ENCODE measurements around the gene DDX17.

The DDX17 gene

DNA sequence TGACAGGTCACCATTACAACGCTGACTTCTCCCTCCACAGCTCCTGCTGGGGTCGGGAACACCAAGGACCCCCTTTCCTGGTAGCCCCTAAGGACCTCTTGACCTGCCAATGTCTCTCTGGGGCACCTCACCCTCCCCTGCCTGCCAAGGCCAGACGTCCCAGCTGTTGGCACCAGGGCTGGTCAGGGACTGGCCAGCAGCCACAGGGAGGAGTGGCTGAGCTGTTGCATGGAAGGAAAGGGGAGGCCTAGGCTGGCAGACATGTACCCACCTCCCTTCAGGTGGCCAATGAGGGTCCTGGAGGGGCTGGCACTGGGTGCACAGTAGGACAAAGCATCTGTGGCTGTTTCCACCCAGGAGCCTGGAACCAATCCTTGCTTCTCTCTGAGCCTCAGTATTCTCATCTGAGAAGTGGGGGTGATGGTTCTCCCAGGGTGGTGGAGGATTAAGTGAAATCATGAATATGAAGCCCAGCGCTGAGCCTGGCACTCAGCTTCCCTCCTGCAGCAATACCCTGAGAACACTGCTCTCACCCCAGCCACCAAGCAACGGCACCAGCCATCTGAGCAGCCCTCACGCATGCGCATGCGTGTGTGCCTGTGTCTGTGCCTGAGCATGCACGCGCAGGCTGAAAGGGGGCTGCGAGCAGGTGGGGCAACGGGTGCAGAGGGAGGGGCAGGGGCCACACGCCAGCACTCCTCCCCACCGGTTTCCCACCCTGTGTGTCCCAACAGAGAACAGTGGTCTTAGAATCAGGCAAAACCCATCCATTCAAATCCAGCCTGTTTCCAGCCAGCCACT, 57.0 kb downstream of the DDX17 start:
- no peak for DNase-seq (ENCODE audit: low spot score)

DNA sequence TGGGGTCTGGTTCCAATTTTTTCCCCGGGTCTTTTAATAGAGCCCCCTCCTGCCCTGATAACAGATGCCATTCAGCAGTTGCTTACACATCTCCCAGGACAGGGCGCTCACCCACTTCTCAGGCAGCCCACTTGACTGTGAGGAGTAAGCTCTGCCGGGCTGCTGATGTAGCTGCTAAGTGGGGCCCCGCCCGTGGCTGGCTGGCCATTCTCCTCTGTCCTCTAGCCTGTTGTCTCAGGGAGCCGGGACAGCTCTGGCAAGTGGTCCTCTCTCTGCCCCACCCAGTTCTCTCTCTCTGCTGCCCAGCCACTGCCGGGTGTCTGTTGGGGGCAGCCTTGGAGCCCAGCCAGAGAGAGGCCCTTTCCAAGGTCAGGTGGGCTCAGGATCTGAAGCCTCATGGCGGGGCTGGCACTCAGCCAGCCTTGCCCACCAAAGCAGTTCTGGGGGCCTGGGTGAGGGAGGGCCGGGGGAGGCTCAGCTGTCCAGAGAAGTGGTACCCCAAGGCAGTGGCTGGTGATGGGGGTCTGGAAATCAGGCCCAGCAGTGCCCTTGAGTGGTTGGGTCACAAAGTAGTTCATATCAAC, 60.0 kb downstream of the DDX17 start:
- DNase-seq (ENCODE audit: low spot score), result no peak

DNA sequence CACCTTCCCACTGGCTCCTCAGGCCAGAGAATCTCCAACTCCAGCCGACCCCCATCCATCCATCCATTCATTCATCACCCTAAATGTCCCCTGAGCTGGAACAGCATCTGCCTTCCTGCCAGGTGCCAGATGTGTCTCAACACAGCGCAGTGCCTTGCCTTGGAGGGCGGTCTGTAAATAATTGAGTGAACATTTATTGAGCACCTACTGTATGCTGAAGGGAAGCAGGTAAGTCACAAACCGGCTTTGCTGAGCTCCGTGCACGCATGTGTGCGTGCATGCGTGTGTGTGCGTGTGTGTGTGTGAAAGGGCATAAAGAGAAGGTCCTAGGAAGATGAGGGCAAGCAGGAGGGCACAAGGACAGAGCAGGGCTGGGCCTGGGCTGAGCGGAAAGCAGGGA, 61.3 kb downstream of the DDX17 start:
- no peak for DNase-seq (ENCODE audit: low spot score)

DNA sequence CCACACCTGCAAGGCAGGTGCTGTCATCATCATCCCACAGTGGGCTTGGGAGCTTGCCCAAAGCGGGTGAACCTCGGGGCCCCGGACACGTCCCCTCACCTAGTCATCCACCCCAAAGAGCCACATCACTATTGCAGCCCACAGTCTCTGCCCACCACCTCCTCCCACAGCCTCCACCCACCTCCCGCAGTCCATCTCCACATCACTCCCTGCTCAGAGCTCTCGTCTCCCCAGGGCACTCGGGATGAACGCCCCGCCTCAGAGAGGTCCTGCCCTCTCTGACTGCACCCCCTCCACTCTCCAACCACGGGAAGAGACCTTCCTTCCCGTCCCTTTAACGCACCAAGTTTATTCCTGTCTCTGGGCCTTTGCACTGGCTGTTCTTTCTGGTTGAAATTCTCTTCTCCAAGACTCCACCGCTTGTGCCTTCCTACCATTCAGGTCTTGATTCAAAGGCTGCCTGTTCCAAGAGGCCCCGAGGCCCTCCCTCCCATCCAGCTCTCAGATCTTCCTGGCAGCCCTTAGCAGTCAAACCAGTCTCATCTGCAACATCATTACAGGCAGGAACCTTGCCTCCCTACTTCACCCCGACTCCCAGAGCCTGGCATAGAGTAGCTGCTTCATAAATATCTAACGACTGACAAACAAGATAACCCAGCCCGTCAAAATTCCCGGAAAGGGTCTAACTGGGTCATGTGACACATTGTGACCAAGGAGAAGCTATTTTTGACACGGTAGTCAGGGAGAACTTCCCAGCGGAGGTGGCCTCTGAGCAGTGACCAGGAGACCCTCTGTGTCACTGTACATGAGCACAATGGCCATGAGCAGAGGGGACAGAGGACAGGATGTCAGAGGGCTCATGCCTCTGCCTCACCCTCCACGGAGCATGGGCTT, 62.2 kb downstream of the DDX17 start:
- no peak for DNase-seq (ENCODE audit: low spot score)

DNA sequence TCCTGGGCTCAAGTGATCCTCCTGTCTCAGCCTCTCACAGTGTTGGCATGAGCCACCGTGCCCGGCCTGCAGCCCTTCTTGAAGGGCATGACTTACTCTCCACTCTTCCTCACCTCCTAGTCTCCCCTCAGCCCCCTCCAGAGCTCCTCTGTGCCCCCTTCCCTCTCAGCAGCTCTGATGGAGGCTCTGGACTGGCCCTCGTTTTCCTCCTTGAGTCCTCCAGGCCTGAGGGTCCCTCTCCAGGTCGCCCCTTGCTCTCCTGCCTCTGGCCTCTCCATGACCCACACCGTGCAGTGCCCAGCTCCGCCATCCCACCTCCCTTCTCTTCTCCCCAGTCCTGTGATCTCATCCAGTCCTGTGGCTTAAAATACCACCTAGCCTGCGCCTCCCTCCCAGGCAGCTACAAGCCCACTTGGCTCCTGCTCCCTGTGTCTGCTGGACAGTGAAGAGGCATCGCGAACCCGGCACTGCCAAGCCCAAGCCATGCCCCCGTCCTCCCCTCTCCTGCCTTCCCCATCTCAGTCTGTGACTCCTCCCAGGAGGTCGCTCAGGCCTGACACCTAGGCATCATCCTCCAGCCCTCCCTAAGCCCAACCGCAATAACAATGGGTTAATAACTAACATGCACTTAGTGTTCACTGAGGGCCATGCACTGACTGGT, 63.0 kb downstream of the DDX17 start:
- no peak for DNase-seq (ENCODE audit: low spot score)

DNA sequence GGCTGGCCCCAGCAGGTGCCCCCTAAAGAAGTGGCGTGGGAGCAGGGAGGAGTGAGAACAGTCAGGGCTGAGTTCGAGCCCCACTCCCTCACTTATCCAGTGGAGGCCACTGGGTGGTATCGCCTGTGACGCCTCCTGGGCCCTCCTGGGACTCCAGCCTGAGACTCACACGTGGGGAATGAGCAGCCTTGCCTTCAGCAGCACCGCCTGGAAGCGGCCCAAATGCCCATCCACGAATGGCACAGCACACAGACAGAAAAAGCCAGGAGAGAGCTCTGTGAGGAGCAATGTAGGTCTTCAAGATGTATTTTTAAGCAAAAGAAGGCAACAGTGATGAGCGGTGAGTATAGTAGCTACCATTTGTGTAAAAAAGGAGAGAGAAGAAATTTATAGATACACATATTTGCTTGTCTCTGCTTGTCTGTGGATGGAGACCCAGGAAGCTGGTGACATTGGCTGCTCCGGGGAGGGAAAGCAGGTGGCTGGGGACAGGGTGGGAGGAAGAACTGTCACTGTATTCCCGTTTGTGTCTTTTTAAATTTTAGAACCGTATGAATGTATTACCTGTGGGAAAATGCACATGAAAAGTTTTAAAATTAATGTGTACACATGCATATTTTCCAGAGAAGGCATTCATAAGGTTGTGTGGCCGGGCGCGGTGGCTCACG, 64.4 kb downstream of the DDX17 start:
- DNase-seq (ENCODE audit: low spot score), result no peak

DNA sequence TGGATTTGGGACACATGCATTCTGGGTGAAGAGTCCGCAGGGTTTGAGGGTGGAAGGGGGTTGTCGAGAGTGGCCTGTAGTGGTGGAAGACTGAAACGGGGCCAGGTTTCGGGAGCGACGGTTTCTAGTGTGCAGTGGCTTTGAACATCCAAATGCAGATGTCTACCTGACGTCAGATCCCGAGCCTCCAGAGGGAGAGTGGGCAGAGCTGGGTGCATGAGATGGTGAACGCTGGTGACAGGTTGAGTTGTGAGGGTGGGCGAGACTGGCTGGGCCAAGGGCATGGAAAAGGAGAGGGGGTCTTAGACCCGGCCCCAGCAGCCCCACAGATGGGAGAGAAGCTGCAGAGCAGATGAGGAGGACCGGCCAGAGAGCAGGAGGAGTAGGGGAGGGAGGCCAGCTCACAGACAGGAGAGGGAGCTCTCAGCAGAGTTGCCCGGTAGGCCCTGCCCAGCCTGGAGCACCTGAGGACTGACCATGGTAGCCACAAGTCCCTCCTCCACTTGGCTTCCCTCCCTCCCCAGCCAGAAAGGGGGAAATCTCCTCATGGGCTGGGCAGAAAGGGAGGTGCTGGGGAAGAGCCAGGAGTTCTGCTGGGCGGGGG, 65.3 kb downstream of the DDX17 start:
- no peak for DNase-seq (ENCODE audit: low spot score)

DNA sequence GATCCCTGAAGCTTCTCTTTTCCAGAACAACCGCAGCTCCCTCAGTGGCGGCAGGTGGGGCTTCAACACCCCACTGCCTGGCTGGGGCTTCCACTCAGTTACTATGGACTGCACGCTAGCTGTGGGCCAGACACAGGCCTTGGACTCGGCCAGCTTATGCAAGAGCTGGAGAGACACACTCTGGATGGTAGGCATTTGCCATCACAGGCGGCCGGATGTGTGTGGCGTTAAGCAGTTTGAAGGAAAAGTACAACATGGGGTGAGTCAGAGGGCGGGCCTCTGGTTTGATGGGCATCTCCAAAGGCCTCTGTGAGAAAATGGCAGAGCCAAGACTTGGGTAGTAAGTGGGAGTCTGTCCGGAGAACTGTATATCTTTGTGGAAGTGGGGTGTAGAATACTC, 68.7 kb downstream of the DDX17 start:
- DNase-seq (ENCODE audit: low spot score), result no peak

DNA sequence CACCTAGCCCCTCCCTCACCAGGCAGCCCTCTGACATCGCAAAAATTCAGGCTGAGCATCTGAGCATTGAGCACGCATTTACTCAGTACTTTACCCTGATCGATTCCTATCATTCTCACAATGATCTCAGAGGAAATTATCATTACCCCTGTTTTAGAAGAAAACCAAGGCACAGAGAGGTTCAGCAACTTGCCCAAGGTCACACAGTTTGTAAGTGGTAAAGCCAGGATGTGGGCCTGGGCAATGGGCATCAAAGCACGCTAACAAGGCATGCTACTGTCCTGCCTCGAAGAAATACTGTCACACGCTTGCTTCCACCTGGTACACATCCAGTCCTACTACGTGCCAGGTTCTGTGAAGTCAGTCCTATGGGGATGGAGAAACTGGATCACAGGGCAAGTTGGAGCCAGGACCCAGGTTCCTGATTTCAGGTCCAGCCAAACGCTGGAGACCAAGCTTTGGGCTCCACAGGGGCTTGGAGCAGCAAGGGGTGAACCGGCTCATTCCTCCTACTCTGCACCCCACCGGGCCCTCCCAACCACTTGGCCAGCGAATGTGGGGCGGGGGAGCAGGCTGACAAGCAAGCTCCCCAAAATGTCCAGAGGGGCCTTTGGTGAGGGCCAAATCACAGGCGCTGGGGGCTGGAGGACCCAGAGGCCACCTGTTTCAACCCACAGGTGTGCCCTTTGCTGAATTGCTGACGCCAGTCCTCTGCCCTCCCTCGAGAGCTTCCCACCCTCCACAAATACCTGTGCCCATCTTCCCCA, 69.3 kb downstream of the DDX17 start:
- DNase-seq (ENCODE audit: low spot score), result no peak

DNA sequence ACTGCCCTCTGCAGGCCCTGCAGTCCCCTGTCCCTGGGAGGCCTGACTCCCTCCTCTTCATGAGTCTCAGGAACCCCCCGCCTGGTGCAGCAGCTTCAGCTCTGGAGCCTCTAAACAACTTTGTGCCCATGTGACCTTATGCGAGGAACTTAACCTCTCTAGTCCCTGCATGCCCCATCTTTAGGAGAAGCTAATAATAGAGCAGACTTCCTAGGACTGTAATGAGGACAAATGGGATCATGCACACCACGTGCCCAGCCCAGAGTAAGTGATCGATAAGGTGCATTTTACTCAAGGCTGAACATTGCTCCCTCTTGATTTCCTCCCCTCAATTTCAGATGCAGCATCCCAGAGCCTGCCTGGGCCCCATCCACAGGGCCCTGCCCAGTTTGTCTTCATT, 70.1 kb downstream of the DDX17 start:
- DNase-seq (ENCODE audit: low spot score), result no peak

DNA sequence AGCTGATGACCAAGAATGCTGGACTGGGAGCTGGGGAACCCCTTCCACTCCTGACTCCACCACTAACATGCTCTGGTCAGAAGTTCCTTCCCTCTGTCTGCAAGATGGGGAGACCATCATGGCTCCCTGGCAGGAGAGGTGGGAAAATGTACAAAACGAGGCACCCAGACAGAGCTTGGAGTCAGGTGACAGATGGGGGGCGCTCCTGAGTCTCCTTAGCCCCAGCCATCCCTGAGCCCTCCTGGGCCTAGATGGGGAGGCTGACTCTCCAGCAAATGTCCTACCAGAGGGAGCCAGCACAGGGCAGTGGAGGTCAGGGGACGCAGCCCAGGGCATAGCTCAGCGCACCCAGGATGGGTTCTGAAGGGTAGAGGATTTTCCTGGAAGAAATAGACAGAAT, 71.1 kb downstream of the DDX17 start:
- no peak for DNase-seq (ENCODE audit: low spot score)

DNA sequence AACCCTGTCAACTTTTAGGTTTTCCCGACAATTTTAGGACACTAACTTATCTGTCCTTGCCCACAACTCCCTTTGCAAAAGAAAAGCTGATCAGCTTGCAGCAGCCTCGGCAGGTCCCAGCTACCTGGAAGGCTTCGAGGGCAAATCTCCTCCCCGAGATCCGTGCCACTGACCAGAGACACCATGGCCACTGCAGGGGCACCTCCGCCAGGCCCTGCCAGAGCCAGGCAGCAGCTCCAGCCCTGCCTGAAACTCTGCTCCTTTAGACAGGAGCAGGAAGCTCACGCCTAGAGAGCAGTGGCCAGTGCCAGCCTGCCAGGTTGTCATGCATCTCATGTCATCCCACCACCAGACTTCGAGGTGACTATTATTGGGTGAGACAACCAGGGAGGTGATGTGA, 72.2 kb downstream of the DDX17 start:
- DNase-seq (ENCODE audit: low spot score), result no peak

All from kidney capillary endothelial cell (primary cell).